Upper lobe of left lung (tissue), 4 donors: ENCODE results near the gene MACROD1.

Experiments used
- EP300 ChIP-seq, 4 donors: sonication (generic); formaldehyde crosslinking; IDR thresholded peaks; one replicate each; pipeline ENCODE4 v1.5.1; 2017; ENCODE audit warnings: antibody characterized with exemption in 4 of 4, control low read depth in 2 of 4
- POLR2A ChIP-seq, 4 donors: fragments of 450-650 bp; IDR thresholded peaks; one replicate each; pipeline ENCODE4 v1.5.1; 2016 to 2017; ENCODE audit warnings: antibody characterized with exemption in 4 of 4, mild to moderate bottlenecking in 2 of 4
- TF ChIP-seq, protein P1 (sequence below), 6 experiments: fragments of 450-650 bp in 4 of 6; fragments of 200-600 bp in 2 of 6; sonication (generic) in 2 of 6; IDR thresholded peaks; one replicate each; pipeline ENCODE4 v1.5.1; 2016 to 2019; ENCODE audit warnings: antibody characterized with exemption in 6 of 6

DNA sequence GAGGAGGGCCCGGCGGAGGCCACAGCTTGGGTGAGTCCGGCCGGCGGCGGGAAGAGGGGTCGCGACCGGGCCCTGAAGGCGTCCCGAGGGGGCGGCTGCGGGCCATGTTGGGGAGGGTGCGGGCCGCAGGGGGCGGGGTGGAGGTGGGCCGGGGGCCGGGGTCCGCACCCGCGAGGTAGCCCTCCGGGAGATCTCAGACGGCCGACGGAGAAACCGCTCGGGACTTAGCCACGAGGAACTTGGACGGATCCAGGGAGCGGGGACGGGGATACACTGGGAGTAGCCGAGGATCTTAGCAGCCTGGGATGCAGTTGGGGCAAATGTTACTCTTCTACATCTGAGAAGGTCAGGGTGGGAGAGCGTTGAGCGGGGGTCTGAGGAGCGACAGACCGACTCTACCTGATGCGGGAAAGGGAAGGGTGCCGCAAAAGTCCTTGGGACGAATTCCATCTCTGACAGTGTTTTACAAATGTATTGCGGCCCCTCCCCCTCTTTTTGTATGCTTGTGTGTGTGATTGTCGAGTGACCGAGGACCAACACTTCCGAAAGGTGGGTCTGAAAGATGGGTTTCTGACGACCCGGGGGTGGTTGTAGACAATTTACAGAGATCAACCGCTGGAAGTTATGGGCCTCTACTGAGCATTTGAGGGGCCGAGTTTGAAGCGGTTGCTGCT, 20.7 kb upstream of the MACROD1 start:
- TF ChIP-seq, protein P1, sequence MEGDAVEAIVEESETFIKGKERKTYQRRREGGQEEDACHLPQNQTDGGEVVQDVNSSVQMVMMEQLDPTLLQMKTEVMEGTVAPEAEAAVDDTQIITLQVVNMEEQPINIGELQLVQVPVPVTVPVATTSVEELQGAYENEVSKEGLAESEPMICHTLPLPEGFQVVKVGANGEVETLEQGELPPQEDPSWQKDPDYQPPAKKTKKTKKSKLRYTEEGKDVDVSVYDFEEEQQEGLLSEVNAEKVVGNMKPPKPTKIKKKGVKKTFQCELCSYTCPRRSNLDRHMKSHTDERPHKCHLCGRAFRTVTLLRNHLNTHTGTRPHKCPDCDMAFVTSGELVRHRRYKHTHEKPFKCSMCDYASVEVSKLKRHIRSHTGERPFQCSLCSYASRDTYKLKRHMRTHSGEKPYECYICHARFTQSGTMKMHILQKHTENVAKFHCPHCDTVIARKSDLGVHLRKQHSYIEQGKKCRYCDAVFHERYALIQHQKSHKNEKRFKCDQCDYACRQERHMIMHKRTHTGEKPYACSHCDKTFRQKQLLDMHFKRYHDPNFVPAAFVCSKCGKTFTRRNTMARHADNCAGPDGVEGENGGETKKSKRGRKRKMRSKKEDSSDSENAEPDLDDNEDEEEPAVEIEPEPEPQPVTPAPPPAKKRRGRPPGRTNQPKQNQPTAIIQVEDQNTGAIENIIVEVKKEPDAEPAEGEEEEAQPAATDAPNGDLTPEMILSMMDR (IDR thresholded peaks at IDR 0.05): no peak
- TF ChIP-seq POLR2A (IDR thresholded peaks at IDR 0.05) (no peak), EP300 (IDR thresholded peaks at IDR 0.05) (no peak)
